Measurements from ENCODE around the gene LDLRAD4.

LDLRAD4 gene

DNA sequence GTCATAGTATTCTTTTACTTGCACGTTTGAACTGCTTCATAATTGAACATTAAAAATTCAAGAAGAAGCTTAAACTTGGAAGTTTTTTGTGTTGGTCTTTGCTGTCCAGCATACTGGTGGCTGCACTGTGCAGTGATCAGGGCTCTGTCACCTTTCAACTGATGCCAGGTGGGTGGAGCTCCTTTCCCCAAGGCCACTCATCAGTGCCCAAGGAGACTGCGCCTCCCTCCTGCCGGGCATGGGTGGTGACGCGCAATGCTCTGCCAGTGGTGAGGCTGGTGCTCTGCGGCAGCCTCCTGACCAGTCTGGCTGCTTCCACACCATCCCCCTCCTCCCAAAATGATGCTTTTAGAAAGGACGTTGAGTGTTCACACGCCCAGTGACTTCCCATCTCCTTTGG is 16.0 kb upstream of the LDLRAD4 start:
- no peak for DNase-seq (ENCODE audit: low spot score)

DNA sequence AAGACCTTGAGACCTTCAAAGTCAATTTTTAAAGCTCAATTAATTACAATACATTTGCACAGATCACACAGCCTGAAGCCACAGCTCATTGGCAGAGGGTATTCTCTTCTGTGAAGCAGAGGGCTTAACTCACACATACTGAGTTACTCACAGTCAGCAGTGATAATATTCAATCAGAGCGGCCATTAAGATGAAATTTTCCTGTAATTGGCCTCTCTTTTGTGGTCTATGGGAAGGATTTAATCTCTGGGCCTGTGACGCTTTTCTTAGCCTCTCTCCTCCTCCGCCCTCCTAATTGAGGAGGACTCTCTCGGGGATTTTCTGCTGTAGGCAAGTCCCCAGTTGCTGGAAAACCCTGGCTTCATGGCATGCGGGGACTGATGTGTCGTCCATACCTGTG is 12.3 kb upstream of the LDLRAD4 start:
- no peak for DNase-seq (ENCODE audit: low spot score)

- DNase-seq (ENCODE audit: low spot score), result no peak
Observed at GRCh38 chr18:13207294-13207693, 11.3 kb upstream of the LDLRAD4 start.

- DNase-seq (ENCODE audit: low spot score), result no peak
Observed at GRCh38 chr18:13211534-13211933, 7.0 kb upstream of the LDLRAD4 start.

GRCh38 chr18:13213036-13213795 is 5.3 kb upstream of the LDLRAD4 start:
- no peak for DNase-seq (ENCODE audit: low spot score)

DNA sequence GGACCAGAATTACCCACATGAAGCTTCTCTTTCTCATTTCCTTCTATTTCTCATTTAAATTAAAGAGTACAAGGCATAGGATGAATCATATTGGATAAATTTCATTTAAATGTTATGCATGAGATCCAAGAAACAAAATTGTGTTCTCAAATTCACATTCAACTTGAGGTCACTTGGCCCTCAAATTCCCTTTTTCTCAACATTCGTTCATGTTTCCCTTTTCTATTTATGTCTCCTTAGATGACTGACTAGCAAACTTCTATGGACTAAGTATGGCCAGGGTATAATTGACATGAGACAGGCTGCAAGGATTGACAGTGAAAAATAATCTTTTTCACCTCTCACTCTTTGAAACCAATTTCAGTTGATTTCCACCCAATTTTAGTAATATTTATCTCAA is 4.0 kb upstream of the LDLRAD4 start:
- no peak for DNase-seq (ENCODE audit: low spot score)

- DNase-seq (ENCODE audit: low spot score), result peak; percentile 56
Observed at GRCh38 chr18:13216092-13216582, 2.4 kb upstream of the LDLRAD4 start.

- peak; percentile 36 for DNase-seq (ENCODE audit: low spot score)
Observed at GRCh38 chr18:13216711-13217465, 1.7 kb upstream of the LDLRAD4 start.

GRCh38 chr18:13217466-13217961 is 1.0 kb upstream of the LDLRAD4 start:
- peak; percentile 40 for DNase-seq (ENCODE audit: low spot score)

DNA sequence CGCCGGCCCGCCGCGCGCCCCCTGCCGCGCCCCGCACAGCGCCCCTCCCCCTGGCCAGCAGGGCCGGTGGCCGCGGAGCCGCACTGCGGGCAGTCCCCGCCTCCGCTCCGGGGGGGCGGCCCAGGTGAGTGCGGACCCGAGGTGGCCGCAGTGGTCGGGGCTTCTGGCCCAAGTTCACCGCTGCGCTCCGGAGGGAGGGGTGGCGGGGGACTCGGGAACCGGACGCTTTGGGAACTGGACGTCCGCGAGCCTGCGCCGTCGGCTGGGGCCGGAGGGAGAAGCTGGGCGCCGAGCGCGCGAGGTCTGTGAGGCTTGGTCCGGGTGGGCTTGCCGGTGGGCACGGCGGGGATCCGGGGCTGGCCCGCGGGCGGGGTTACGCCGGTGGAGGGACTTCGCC is 591 bp upstream of the LDLRAD4 start:
- no peak for DNase-seq (ENCODE audit: low spot score)

DNA sequence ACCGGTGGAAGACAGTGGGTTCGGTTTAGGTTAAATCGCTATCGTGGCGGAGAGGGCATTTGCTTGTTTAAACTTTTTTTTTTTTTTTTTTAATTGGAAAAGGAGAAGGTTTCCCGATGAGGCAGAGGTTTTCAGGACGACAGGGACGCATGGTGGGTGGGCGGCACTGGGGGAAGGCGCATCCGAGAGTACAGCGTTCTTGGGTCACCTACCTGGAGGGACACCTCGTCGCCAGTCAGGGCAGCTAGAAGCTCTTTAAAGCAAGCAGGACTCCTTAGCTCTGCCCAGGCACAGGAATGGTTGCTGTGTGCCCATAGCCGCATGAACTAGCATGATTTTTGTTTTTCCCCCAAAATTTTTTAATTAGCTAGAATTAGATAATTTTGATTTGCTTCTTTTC is 437 bp downstream of the LDLRAD4 start:
- DNase-seq (ENCODE audit: low spot score), result no peak

- DNase-seq (ENCODE audit: low spot score), result no peak
Observed at GRCh38 chr18:13219593-13220159, 1.1 kb downstream of the LDLRAD4 start.

GRCh38 chr18:13220361-13220991 is 1.9 kb downstream of the LDLRAD4 start:
- no peak for DNase-seq (ENCODE audit: low spot score)

GRCh38 chr18:13221869-13222855 is 3.6 kb downstream of the LDLRAD4 start:
- DNase-seq (ENCODE audit: low spot score), result no peak

DNA sequence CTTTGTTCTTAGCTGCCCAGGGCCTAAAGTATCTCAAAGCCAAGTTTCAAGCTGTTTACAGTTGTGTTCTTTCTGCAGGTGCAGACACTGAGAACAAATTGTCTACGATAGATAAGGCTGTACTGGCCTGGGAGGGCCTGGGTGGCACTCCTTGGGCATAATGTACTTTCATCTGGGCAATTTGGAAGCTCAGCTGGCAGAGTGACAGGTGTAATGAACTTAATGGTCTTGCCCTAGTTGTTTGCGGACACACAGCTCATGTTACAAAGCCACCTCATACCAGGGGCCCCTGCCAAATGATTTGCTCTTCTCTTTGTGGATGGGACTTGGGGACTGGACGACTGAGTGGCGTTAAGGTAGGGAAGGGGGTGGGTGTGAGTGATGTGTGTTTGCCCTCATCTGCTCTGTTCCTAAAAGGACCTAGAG is 4.3 kb downstream of the LDLRAD4 start:
- no peak for DNase-seq (ENCODE audit: low spot score)

DNA sequence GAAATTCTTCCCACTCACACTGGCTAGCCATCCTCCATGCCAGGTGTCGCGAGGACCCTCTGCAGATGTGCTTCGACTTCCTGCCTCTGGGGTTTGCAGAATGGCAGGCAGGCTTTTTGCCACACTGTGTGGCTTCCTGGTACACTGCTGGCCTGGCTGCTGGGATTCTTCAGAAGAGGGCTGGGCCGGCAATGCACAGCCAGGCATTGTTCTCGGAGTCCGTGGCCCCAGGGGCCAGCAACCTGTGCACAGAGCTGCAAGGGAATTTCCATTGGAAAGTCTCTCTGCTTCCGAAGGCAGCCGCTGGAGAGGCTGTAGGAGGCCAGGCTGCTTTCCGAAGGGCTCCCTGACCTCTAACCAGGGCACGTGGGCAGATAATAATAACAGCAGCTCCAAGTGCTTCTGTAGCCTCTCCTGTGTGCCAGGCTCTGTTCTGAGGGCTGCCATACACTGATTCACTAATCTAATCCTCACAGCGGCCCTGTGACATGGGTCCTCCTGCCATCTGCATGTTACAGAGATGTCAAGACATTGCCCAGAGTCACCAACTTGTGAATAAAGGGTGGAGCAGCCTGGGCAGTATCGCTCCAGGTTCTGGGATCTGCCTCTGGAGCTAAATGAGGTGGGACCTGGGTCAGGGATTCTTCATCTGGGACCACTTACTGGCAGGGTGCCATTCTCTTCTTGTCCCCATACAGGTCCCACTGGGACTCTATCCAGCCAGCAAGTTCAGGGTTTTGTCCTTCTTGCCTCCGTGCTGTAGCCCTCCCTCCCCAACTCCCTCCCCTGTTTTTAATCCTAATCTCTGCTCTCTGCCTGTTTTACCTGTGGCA is 5.0 kb downstream of the LDLRAD4 start:
- no peak for DNase-seq (ENCODE audit: low spot score)

DNA sequence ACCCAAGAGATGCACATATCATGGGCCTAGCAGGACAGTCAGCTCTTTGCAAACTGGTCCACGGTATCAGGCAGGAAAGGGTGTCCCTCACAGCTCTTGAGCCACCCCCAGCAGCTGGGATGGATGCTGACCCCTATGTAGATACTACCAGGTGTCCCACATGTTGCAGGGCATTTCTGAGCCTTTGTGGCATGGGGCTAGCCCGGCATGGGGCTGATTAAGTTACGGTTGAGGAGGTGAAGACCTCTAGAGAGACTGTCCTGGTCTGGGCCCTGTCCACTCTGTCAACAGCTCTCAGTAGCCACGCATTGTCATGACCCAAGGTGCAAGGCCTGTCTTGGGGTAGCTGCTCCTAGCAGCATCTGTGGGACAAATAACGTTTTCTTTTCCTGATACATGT is 6.7 kb downstream of the LDLRAD4 start:
- DNase-seq (ENCODE audit: low spot score), result no peak

GRCh38 chr18:13226533-13227144 is 8.1 kb downstream of the LDLRAD4 start:
- no peak for DNase-seq (ENCODE audit: low spot score)

DNA sequence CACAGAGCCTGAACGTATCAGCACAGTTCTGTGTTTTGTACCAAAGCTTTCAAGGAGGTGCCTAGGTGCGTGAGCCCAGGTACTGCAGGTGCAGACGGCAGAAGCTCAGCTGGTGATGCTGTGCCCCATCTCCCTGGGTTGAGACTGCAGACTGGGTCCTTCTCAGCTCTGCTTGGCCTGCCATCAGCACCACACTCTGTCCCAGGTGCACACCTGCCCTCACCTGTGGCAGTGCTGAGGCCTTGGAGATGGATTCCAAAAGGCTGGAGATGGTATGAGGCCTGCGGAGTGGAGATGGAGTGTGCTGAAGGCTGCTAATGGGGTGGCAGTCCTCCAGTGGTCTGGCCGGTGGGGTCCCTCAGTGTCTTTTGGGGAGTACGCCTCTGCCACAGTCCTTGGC is 9.3 kb downstream of the LDLRAD4 start:
- DNase-seq (ENCODE audit: low spot score), result no peak

Data from CD4-positive, alpha-beta T cell treated with Interleukin-2 at 100 ng/mL for 4 hours (primary cell).